HuH-7.5 (cell line): ENCODE data around the gene PEX11A.
A peak's percentile ranks its signal among the peaks of the same experiment; 100 is the strongest.

Experiments used
- DNase-seq: peaks from one replicate; pipeline ENCODE4 v3.0.0; 2011; ENCODE audit warnings: low spot score

The PEX11A gene

GRCh38 chr15:89654847-89655805 is 35.4 kb downstream of the PEX11A start, which contains the start of gene KIF7:
Gene KIF7, minus strand, starts transcription at chr15:89655467. Its CDS starts 2,537 bp downstream, at chr15:89652930.
- peak; percentile 92 for DNase-seq

- peak; percentile 65 for DNase-seq
Observed at GRCh38 chr15:89654301-89654761, 36.2 kb downstream of the PEX11A start.

GRCh38 chr15:89653578-89653977 is 37.0 kb downstream of the PEX11A start:
- DNase-seq = no peak

GRCh38 chr15:89652666-89653065 is 37.9 kb downstream of the PEX11A start:
- no peak for DNase-seq

GRCh38 chr15:89652131-89652530 is 38.4 kb downstream of the PEX11A start:
- DNase-seq = no peak

- no peak for DNase-seq
Observed at GRCh38 chr15:89649716-89650115, 40.8 kb downstream of the PEX11A start.

- no peak for DNase-seq
Observed at GRCh38 chr15:89649013-89649625, 41.4 kb downstream of the PEX11A start.

- no peak for DNase-seq
Observed at GRCh38 chr15:89648106-89649012, 42.2 kb downstream of the PEX11A start.

- peak; percentile 99 for DNase-seq
Observed at GRCh38 chr15:89647191-89647851, 43.2 kb downstream of the PEX11A start.

- no peak for DNase-seq
Observed at GRCh38 chr15:89646416-89647141, 44.0 kb downstream of the PEX11A start.

- DNase-seq = no peak
Observed at GRCh38 chr15:89645680-89646079, 44.9 kb downstream of the PEX11A start.

GRCh38 chr15:89642106-89642505 is 48.4 kb downstream of the PEX11A start:
- no peak for DNase-seq

- no peak for DNase-seq
Observed at GRCh38 chr15:89641053-89641452, 49.5 kb downstream of the PEX11A start.

- no peak for DNase-seq
Observed at GRCh38 chr15:89640245-89640644, 50.3 kb downstream of the PEX11A start.

- DNase-seq = peak; percentile 4
Observed at GRCh38 chr15:89633585-89633984, 57.0 kb downstream of the PEX11A start.

GRCh38 chr15:89632563-89633430 is 57.8 kb downstream of the PEX11A start:
- DNase-seq = peak; percentile 21

- peak; percentile 29 for DNase-seq
Observed at GRCh38 chr15:89631902-89632264, 58.7 kb downstream of the PEX11A start.
